HG02943 (cell line): ENCODE results near the gene ZBP1.

Experiments
- ATAC-seq: cut with Tn5 transposase; IDR thresholded peaks from one replicate; pipeline ENCODE4 v1.9.1; 2021; ENCODE audit warnings: mild to moderate bottlenecking, low read depth, moderate library complexity; ENCODE audit not compliant: unreplicated experiment

The ZBP1 gene

DNA sequence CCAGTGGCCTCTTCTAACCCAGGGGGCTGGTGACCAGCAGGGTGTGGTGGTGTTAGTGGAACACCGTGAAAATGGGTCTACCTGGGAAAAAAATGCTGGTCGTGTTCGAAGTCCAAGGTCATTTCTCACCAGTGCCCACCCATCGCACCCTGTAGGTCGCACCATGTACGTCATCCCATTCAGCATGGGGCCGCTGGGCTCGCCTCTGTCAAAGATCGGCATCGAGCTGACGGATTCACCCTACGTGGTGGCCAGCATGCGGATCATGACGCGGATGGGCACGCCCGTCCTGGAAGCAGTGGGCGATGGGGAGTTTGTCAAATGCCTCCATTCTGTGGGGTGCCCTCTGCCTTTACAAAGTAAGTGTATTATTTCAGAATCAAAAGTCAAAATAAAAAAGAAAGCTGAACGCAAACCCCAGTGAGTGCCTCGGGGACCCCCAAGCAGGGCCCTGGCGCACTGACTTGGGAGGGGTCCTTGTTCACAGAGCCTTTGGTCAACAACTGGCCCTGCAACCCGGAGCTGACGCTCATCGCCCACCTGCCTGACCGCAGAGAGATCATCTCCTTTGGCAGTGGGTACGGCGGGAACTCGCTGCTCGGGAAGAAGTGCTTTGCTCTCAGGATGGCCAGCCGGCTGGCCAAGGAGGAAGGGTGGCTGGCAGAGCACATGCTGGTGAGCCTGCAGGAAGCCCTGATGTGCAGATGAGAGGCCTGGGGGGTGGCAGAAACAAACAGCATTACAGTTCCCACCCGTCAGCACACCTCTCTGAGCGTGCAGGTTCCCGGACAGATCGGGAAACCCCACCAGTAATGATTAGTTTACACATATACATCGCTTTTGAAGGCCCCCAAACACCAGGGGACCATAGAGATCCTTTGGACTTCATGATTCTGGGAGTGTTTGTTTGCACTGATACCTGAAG is 57.4 kb downstream of the ZBP1 start:
- ATAC-seq: no peak

DNA sequence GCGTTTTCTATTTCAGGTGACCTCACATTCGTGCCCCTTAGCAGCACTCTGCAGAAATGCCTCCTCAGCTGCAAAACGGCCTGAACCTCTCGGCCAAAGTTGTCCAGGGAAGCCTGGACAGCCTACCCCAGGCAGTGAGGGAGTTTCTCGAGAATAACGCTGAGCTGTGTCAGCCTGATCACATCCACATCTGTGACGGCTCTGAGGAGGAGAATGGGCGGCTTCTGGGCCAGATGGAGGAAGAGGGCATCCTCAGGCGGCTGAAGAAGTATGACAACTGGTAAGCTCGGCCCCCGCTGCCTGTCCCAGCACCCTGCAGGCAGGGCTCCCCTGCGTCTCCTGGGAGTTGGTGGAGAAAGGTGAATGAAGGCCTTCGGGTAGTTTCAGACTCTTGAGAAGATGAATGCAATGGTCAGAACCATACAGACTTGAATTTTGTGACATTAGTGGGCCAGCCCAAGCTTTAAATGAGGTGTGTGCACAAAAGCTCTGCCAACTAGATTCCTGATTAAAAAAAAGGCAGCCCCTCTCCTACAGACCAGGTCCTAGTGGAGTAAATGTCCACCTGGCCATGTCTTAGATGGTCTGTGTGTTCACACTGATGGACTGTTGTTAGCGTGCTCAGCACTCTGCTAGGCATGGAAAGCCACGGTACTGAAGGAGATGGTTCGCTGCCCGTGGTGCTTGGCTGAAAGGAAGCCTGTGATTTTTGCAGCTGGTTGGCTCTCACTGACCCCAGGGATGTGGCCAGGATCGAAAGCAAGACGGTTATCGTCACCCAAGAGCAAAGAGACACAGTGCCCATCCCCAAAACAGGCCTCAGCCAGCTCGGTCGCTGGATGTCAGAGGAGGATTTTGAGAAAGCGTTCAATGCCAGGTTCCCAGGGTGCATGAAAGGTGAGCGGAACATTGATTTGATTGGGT is 58.6 kb downstream of the ZBP1 start:
- ATAC-seq: no peak

DNA sequence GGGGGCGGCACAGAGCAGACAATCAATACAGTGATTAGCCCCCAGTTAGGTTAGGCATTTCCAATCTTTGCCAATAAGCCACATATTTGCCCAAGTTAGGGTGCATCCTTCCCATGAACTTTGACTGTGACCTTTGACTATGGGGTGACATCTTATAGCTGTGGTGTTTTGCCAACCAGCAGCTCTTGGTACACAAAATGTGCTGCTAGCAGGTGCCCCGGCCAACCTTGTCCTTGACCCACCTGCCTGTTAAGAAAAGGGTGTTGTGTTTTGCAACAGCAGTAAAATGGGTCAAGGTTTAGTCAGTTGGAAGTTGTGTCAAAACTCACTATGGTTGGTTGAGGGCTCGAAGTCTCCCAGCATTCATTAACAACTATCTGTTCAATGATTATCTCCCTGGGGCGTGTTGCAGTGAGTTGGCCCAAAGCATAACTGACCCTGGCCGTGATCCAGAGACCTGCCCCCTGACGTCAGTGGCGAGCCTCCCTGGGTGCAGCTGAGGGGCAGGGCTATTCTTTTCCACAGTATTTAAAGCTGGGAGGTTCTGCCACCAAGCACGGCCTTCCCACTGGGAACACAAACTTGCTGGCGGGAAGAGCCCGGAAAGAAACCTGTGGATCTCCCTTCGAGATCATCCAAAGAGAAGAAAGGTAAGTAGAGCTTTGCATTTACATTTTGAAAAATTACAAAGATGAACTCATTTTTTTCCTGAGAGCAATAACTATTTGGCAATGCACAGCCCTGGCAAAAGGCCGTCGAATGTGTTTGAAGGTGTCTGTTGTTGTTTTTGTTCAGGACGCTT is 59.5 kb downstream of the ZBP1 start, which contains the start of gene PCK1:
Gene PCK1 (plus strand): TSS at position 557 of the 802 bp plus-strand sequence. CDS start 302 bp downstream, outside the sequence.
- ATAC-seq: no peak

DNA sequence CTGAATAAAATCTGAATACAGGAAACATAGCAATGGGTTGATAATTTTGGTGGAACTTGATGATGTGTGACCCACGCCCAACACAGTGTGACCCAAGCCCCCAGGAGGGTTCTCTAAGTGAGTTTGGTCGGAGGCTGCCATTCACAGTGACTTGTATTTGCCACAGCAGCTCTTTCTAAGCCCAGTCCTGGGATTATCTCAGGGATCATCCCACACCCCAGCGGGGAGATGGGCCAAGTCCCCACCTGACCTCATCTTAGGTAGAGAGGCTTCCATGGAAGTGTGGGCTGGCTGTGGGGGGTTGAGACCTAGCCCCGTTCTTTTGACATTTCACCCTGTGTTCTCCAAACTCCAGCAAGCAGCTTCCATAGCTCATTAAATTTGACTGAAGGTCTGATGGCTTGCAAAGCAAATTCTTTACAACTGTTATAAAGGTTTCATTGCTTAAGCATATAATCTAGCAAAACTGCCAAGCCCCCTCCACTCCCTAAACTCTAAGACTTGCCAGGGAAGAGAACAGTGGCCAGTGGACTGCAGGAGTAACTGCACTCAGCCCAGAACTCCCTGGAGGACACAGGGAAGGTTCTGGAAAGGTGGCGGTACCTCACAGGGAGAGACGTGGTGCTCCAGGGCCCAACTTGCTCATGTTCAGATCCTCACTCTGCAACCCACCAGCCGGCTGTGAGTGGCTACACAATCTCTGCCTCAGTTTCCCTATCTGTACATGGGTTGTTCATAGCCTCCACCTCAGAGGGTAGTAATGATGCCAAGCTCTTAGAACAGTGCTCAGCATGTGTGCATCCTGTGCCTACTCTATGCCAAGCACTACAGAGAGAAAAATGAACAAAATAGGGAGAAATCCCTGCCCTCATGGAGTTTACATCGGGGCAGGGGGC is 60.3 kb downstream of the ZBP1 start:
- ATAC-seq: no peak

DNA sequence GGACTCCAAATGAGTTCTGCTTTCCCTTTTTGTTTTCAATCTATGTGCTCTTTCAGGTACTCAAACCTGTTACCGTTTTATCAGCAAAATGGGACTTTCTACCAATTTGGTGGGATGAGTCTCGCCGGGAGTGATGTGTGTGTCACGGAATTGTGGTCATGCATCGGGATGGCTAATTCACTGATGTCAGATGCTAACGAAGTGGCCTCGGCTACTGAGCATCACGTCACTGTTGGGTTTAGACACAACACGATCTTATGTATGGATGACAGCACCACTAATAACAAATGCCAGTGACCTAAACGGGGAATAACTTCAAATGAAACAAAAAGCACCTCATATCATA is 61.0 kb downstream of the ZBP1 start:
- ATAC-seq: no peak

DNA sequence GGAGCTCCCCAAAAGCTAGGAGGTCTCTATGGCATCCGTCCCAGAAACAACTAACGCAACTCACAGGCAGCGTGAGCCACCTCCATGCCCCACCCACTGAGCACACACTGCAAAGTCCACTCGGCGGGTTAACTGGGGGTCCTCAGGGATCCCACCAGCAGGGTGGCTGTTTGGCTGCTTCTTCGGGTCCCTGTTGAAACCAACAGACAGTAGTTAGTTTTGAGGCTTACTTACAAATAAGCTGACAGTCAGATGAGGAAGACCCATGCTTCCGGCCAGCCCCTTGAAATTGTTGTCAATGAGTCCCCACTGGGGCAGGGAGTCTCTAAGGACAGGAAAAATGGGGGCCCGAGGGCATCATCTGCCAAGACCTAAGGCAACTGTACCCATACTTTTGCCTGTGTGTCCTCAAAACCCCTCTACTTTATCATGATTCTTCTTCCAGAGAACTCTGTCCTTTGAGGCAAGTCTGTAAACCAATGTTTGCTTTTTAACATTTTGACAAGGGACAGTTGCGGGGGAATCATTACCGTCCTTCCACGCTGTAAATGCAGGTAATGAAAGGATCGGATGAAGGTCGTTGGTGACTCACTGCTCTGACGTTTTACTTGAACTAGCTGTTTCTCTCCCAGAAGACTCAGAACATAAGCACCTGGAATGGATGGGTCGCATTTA is 61.5 kb downstream of the ZBP1 start:
- ATAC-seq: no peak

DNA sequence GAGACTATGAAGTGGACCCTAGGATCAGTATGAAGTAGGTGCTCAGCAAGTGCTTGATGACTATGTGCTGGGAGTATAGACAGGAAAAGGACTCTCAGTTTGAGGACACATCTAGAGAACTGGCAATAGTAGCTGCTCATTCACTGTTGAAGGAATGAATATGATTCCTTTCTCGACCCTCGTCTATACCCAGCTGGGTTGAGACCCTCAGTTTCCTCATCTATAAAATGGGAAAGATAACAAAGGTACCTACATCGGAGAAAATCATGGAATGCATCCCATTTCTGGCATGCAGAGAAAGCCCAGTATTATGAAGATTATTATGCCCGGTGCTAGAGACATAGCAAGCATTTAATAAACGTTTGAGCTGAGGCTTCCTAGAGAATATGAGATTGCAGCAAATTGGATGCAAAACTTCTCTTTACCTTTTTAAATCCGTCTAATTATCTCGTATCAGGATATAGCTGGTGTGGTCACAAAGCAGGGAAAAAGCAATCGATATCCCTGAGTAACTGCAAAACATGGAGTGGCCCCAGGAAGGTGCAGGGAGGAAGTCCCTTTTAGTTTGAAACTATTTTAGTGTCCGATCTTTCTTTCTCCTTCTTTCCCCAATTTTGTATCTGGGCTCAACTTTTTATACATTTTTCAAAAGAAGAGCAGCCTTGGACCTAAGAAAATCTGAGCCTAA is 62.2 kb downstream of the ZBP1 start:
- no peak for ATAC-seq

DNA sequence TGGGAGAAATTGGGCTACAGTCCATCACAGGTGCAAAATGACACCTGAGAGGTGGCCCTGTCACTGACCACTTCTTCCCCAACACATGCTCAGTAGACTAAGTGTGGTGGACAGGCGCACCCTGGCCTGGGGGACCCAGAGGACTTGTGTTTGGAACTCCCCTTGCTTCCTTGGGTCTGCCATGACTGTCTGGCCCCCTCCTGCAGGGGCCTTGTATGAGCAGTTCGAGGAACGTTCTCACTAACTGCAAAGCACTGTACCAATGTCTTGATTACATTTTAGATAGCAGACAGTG is 63.3 kb downstream of the ZBP1 start:
- no peak for ATAC-seq

DNA sequence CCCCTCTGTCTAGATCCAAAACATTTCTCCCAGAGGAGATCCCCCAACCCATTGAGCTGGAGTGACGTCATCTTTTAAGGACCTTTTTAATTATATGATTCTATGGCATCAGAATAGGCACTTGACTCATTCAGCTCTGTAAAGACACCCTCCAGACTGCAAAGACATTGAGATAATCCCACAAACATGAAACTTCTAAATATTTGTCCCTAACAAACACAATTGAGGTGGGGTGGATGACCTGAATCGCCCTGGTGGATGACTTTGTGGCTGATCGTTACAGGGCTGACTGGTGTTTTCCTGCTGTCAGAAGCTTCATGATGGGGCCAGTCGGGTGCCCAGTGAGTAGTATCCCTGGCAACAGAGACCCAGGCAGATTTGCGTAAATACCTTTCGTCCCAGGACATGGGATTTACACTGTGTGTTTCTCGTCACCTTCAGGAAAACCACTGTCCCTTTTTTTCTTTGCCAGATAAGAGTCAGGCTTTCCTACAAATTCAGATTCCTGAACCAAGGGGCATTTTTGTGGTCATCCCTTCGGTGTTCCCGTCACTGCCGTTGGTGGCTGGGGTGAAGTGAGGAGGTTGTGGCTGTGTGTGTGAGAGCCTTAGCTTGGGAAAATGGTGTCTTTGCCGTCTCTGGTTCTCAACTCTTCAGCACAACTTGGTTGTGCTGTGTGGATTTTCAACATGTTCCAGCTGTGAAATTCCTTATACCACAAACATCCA is 64.6 kb downstream of the ZBP1 start:
- no peak for ATAC-seq
